ENCODE measurements around the gene MIDN.

DNA sequence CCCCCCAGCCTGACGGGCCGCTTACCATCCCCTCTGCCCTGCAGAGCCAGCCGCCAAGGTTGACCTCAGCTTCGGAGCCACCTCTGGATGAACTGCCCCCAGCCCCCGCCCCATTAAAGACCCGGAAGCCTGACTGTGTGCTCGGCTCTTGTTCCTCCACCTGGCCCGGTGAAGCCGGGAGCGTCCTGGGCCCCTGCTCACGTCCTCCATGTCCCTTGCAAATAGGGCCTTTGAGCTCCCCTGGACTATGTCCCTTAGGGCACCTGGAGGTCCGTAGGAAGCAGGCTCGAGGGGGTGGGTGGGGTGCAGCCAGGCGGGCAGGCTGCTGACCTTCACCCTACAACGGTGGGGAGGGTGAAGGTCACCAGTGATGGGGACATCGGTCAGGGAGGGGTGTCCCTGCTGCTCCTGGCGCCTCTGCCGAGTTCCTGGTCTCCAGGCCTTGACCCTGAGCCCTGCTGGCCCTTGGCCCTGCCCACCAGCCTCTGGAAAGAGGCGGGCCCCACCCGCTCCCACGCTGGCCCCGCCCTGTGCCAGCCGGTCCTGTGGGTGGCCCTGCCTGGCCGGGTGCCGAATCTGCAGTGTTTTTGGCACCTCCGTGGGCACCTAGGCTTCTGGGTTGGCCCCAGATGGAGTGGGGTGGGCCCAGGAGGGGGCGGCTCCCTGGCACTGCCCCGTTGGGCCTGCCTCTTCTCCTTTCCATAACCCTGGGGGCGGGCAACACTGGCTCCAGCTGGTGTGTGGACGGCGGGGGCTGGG is 3.5 kb upstream of the MIDN start:
- TF ChIP-seq, protein P1, sequence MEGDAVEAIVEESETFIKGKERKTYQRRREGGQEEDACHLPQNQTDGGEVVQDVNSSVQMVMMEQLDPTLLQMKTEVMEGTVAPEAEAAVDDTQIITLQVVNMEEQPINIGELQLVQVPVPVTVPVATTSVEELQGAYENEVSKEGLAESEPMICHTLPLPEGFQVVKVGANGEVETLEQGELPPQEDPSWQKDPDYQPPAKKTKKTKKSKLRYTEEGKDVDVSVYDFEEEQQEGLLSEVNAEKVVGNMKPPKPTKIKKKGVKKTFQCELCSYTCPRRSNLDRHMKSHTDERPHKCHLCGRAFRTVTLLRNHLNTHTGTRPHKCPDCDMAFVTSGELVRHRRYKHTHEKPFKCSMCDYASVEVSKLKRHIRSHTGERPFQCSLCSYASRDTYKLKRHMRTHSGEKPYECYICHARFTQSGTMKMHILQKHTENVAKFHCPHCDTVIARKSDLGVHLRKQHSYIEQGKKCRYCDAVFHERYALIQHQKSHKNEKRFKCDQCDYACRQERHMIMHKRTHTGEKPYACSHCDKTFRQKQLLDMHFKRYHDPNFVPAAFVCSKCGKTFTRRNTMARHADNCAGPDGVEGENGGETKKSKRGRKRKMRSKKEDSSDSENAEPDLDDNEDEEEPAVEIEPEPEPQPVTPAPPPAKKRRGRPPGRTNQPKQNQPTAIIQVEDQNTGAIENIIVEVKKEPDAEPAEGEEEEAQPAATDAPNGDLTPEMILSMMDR (conservative IDR thresholded peaks at IDR 0.05; ENCODE audit: low read depth, low read length), result no peak
- TF ChIP-seq POLR2A (IDR thresholded peaks at IDR 0.05; ENCODE audit: low read depth, low read length) (no peak), BHLHE40 (IDR thresholded peaks at IDR 0.05; ENCODE audit: low read depth, low read length) (no peak), RFX5 (IDR thresholded peaks at IDR 0.05; ENCODE audit: low read depth, low read length) (no peak), RAD21 (IDR thresholded peaks at IDR 0.05; ENCODE audit: low read length) (no peak), FOS (IDR thresholded peaks at IDR 0.05; ENCODE audit: low read depth, low read length) (no peak)
